Cortex of kidney (tissue), 1 donor: ENCODE data around the gene ITGAE.
"Not testable (repeated sequence)": the region's sequence is repeated elsewhere in the genome, so short reads cannot be mapped to it uniquely, and the experiment has no call there.

ENCODE experiments used
- DNase-seq: peaks from one replicate; lab custom pipeline; 2025; lab: John Stamatoyannopoulos, UW

The ITGAE gene

GRCh38 chr17:3761036-3761917 lies 39.7 kb downstream of the ITGAE start:
- no peak for DNase-seq

GRCh38 chr17:3759597-3760216 lies 41.3 kb downstream of the ITGAE start:
- DNase-seq = no peak

- DNase-seq = no peak
These were observed 45.5 kb downstream of the ITGAE start for GRCh38 chr17:3755335-3756030.

GRCh38 chr17:3754458-3755334 lies 46.3 kb downstream of the ITGAE start:
- DNase-seq = no peak

GRCh38 chr17:3754066-3754457 lies 46.9 kb downstream of the ITGAE start:
- DNase-seq = no peak

GRCh38 chr17:3753624-3754023 lies 47.4 kb downstream of the ITGAE start:
- no peak for DNase-seq

GRCh38 chr17:3751836-3752235 lies 49.2 kb downstream of the ITGAE start:
- DNase-seq = no peak

GRCh38 chr17:3750926-3751325 lies 50.1 kb downstream of the ITGAE start:
- DNase-seq = no peak

- no peak for DNase-seq
These were observed 50.7 kb downstream of the ITGAE start for GRCh38 chr17:3750296-3750695.

GRCh38 chr17:3748576-3748975 lies 52.4 kb downstream of the ITGAE start:
- DNase-seq = no peak

- DNase-seq = no peak
These were observed 53.2 kb downstream of the ITGAE start for GRCh38 chr17:3747805-3748204.

- no peak for DNase-seq
These were observed 55.9 kb downstream of the ITGAE start for GRCh38 chr17:3745071-3745470.

GRCh38 chr17:3744014-3744413 lies 57.0 kb downstream of the ITGAE start:
- no peak for DNase-seq

- no peak for DNase-seq
These were observed 60.3 kb downstream of the ITGAE start for GRCh38 chr17:3740611-3741073.

- DNase-seq = no peak
These were observed 61.4 kb downstream of the ITGAE start for GRCh38 chr17:3739422-3740124.

- DNase-seq = no peak
These were observed 62.3 kb downstream of the ITGAE start for GRCh38 chr17:3738562-3739295.

- no peak for DNase-seq
These were observed 65.5 kb downstream of the ITGAE start for GRCh38 chr17:3735515-3735914.

GRCh38 chr17:3734911-3735276 lies 66.1 kb downstream of the ITGAE start:
- not testable (repeated sequence) for DNase-seq

- DNase-seq = no peak
These were observed 68.8 kb downstream of the ITGAE start for GRCh38 chr17:3732210-3732621.

- no peak for DNase-seq
These were observed 70.0 kb downstream of the ITGAE start for GRCh38 chr17:3730881-3731429.
